ENCODE results near the gene TJP1. TPM values are rescaled to one million over a fixed set of nuclear protein-coding genes. Genes with fewer than 3 reads are reported as not detected.

TJP1 gene
- total RNA-seq, 1 experiment from 2014 or later: 44.3 TPM

DNA sequence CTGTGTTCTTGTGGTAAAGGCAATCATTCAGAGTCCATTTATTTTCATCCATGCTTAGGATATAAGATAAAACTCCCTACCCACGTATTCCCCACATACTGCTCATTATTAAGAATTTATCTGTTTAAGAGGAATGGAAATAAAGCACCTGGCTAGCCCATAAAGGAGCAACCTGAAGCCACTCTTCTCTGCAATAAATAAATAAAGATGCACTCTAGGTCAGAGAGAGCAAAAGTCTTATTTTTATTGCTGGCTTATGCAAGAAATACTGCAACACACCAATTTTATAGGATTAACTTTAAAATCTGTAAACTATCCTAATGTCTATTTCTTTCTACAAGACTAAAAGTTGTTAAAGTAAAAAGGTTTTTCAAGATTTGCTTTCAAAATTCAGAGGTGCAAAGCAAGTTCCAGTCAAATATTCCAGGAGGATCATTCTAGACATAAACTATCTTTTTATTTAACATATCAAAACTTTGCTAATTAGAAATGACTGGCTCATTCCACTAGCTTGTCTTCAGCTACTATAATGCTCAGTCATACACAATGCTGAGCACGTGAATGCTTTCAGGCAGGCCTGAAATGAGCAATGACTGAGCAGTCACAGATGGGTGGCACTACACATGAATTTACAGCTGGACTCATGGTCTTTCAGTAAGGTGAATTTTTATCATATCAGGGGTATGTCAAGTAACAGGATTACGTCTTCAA is 7.1 kb downstream of the TJP1 start:
- Mint-ChIP-seq H3K27ac (ENCODE audit: unreplicated experiment) (no peak overlapping the region), H3K9me3 (ENCODE audit: low read depth, unreplicated experiment) (no peaks in the 10 kb centered on the region), H3K4me1 (ENCODE audit: low read depth, unreplicated experiment) (peaks cover 9% of the 10 kb centered on the region), H3K36me3 (ENCODE audit: insufficient read depth, unreplicated experiment) (peaks cover 4% of the 10 kb centered on the region), H3K27me3 (ENCODE audit: unreplicated experiment) (no peaks in the 10 kb centered on the region), H3K4me3 (ENCODE audit: low read depth, unreplicated experiment) (peak overlapping the region; percentile 28)
- CTCF ChIA-PET: no interaction called here
- no peak for DNase-seq
- no TSS peak for BruUV-seq (replicated peaks)
- TF ChIP-seq, protein P1, sequence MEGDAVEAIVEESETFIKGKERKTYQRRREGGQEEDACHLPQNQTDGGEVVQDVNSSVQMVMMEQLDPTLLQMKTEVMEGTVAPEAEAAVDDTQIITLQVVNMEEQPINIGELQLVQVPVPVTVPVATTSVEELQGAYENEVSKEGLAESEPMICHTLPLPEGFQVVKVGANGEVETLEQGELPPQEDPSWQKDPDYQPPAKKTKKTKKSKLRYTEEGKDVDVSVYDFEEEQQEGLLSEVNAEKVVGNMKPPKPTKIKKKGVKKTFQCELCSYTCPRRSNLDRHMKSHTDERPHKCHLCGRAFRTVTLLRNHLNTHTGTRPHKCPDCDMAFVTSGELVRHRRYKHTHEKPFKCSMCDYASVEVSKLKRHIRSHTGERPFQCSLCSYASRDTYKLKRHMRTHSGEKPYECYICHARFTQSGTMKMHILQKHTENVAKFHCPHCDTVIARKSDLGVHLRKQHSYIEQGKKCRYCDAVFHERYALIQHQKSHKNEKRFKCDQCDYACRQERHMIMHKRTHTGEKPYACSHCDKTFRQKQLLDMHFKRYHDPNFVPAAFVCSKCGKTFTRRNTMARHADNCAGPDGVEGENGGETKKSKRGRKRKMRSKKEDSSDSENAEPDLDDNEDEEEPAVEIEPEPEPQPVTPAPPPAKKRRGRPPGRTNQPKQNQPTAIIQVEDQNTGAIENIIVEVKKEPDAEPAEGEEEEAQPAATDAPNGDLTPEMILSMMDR (IDR thresholded peaks at IDR 0.05; ENCODE audit: unreplicated experiment): no peak
- intact Hi-C loops (cut with micrococcal nuclease; ENCODE audit: unreplicated experiment): loop anchor here (10.0 kb wide), 1 partner anchor 140 kb away; no protein-coding TSS in a partner anchor

GRCh38 chr15:29813009-29813408 is 9.3 kb downstream of the TJP1 start:
- DNase-seq: no peak
- no peaks in the 10 kb centered on the region for H3K9me3 Mint-ChIP-seq (ENCODE audit: low read depth, unreplicated experiment)
- H3K27me3 Mint-ChIP-seq (ENCODE audit: unreplicated experiment): no peaks in the 10 kb centered on the region
- CTCF ChIA-PET: no interaction called here
- TF ChIP-seq, protein P1 (IDR thresholded peaks at IDR 0.05; ENCODE audit: unreplicated experiment): no peak
- no TSS peak for BruUV-seq (replicated peaks)
- no peak overlapping the region for H3K27ac Mint-ChIP-seq (ENCODE audit: unreplicated experiment)
- intact Hi-C loops (cut with micrococcal nuclease; ENCODE audit: unreplicated experiment): loop anchor here (10.0 kb wide), 1 partner anchor 138 kb away; no protein-coding TSS in a partner anchor
- no peak overlapping the region for H3K4me3 Mint-ChIP-seq (ENCODE audit: low read depth, unreplicated experiment)
- no peaks in the 10 kb centered on the region for H3K36me3 Mint-ChIP-seq (ENCODE audit: insufficient read depth, unreplicated experiment)
- peaks cover 9% of the 10 kb centered on the region for H3K4me1 Mint-ChIP-seq (ENCODE audit: low read depth, unreplicated experiment)

DNA sequence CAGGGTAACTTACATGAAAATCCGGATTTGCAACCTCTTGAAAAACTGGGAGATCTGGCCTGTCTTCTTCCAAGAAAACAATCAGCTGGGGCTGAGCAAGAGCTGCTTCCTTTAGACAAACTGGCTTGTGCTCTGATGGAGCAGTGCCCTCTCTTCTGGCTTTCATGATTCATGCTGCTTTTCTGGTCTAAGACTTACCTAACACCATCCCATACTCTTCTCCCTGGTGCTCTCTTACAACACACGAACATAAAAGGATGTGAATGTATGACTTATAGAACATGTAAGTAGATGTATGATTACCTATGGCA is 9.9 kb downstream of the TJP1 start:
- H3K4me3 Mint-ChIP-seq (ENCODE audit: low read depth, unreplicated experiment): no peak overlapping the region
- no peaks in the 10 kb centered on the region for H3K9me3 Mint-ChIP-seq (ENCODE audit: low read depth, unreplicated experiment)
- CTCF ChIA-PET: no interaction called here
- H3K4me1 Mint-ChIP-seq (ENCODE audit: low read depth, unreplicated experiment): peaks cover 9% of the 10 kb centered on the region
- H3K27me3 Mint-ChIP-seq (ENCODE audit: unreplicated experiment): no peaks in the 10 kb centered on the region
- no TSS peak for BruUV-seq (replicated peaks)
- intact Hi-C loops (cut with micrococcal nuclease; ENCODE audit: unreplicated experiment): loop anchor here (1.0 to 10.0 kb wide), 2 partner anchors 8 to 138 kb away; no protein-coding TSS in a partner anchor
- TF ChIP-seq, protein P1 (IDR thresholded peaks at IDR 0.05; ENCODE audit: unreplicated experiment): no peak
- DNase-seq: peak; percentile 6
- H3K27ac Mint-ChIP-seq (ENCODE audit: unreplicated experiment): no peak overlapping the region
- no peaks in the 10 kb centered on the region for H3K36me3 Mint-ChIP-seq (ENCODE audit: insufficient read depth, unreplicated experiment)

- H3K36me3 Mint-ChIP-seq (ENCODE audit: insufficient read depth, unreplicated experiment): no peaks in the 10 kb centered on the region
- intact Hi-C loops (cut with micrococcal nuclease; ENCODE audit: unreplicated experiment): loop anchor here (1.0 to 10.0 kb wide), 2 partner anchors 8 to 137 kb away; no protein-coding TSS in a partner anchor
- DNase-seq: no peak
- no peak overlapping the region for H3K27ac Mint-ChIP-seq (ENCODE audit: unreplicated experiment)
- H3K4me1 Mint-ChIP-seq (ENCODE audit: low read depth, unreplicated experiment): peaks cover 9% of the 10 kb centered on the region
- no peaks in the 10 kb centered on the region for H3K27me3 Mint-ChIP-seq (ENCODE audit: unreplicated experiment)
- TF ChIP-seq, protein P1 (IDR thresholded peaks at IDR 0.05; ENCODE audit: unreplicated experiment): no peak
- no peak overlapping the region for H3K4me3 Mint-ChIP-seq (ENCODE audit: low read depth, unreplicated experiment)
- no peaks in the 10 kb centered on the region for H3K9me3 Mint-ChIP-seq (ENCODE audit: low read depth, unreplicated experiment)
- BruUV-seq (replicated peaks): no TSS peak
- CTCF ChIA-PET: no interaction called here
Observed at GRCh38 chr15:29811691-29812383, 10.4 kb downstream of the TJP1 start.
